Hepatocyte (in vitro differentiated cells): ENCODE data around the gene HLF. TPM values are rescaled to one million over a fixed set of nuclear protein-coding genes. Genes with fewer than 3 reads are reported as not detected.

Experiments used
- DNase-seq: peaks from one replicate; pipeline ENCODE4 v3.0.0-alpha.2; 2016; ENCODE audit warnings: low spot score
- H2AFZ ChIP-seq: fragments of 200-600 bp; sonication (generic); 2 replicates; pipeline ENCODE4 v1.6.0; 2016; ENCODE audit warnings: antibody characterized with exemption, mild to moderate bottlenecking
- H3K27ac ChIP-seq: fragments of 200-600 bp; sonication (generic); 2 replicates; pipeline ENCODE4 v1.5.1; 2016; ENCODE audit warnings: mild to moderate bottlenecking
- H3K27me3 ChIP-seq: fragments of 200-600 bp; sonication (generic); 2 replicates; pipeline ENCODE4 v1.6.1; 2016
- H3K36me3 ChIP-seq: fragments of 200-600 bp; sonication (generic); replicated peaks from 2 replicates; pipeline ENCODE4 v1.5.1; 2016; ENCODE audit warnings: low read depth; ENCODE audit not compliant: insufficient read depth
- H3K4me1 ChIP-seq: fragments of 200-600 bp; sonication (generic); 2 replicates; pipeline ENCODE4 v1.5.1; 2016; ENCODE audit warnings: mild to moderate bottlenecking, moderate library complexity; ENCODE audit not compliant: insufficient read depth
- H3K4me2 ChIP-seq: fragments of 200-600 bp; sonication (generic); 2 replicates; pipeline ENCODE4 v1.6.0; 2016
- H3K4me3 ChIP-seq: fragments of 200-600 bp; sonication (generic); 2 replicates; pipeline ENCODE4 v1.5.1; 2016; ENCODE audit warnings: mild to moderate bottlenecking
- H3K79me2 ChIP-seq: fragments of 200-600 bp; sonication (generic); 2 replicates; pipeline ENCODE4 v1.6.0; 2017; ENCODE audit warnings: mild to moderate bottlenecking
- H3K9me2 ChIP-seq: fragments of 200-600 bp; sonication (generic); replicated peaks from 2 replicates; pipeline ENCODE4 v1.6.0; 2017; ENCODE audit warnings: mild to moderate bottlenecking; ENCODE audit not compliant: insufficient read depth
- H3K9me3 ChIP-seq: fragments of 200-600 bp; sonication (generic); 2 replicates; pipeline ENCODE4 v1.5.1; 2016; ENCODE audit warnings: low read depth, mild to moderate bottlenecking
- H4K20me1 ChIP-seq: fragments of 200-600 bp; sonication (generic); 2 replicates; pipeline ENCODE4 v1.6.0; 2016; ENCODE audit warnings: mild to moderate bottlenecking; ENCODE audit not compliant: insufficient read depth, poor library complexity, severe bottlenecking
- CTCF ChIP-seq: fragments of 200-600 bp; sonication (generic); IDR thresholded peaks from 2 replicates; pipeline ENCODE4 v1.5.1; 2016; ENCODE audit warnings: antibody characterized with exemption, mild to moderate bottlenecking; ENCODE audit not compliant: poor library complexity
- EZH2 ChIP-seq: fragments of 200-600 bp; sonication (generic); IDR thresholded peaks from 2 replicates; pipeline ENCODE4 v1.6.1; 2016; ENCODE audit warnings: antibody characterized with exemption, mild to moderate bottlenecking, borderline replicate concordance
- EZH2phosphoT487 ChIP-seq: fragments of 200-600 bp; sonication (generic); IDR thresholded peaks from one replicate; pipeline ENCODE4 v1.6.1; 2018; ENCODE audit warnings: antibody characterized with exemption, mild to moderate bottlenecking, low read depth, moderate library complexity; ENCODE audit not compliant: unreplicated experiment, severe bottlenecking
- WGBS: methylation state at CpG from one replicate; pipeline ENCODE4 v1.1.6; 2016; ENCODE audit warnings: low lambda C conversion rate; ENCODE audit errors: missing lambda C conversion rate; 5-methylcytosine and 5-hydroxymethylcytosine counted together
- polyA plus RNA-seq: library from polyadenylated mRNA; unstranded; fragments of >200 nt; fragmentation: Nextera tagmentation; extraction: Ambion mirVana; gene quantifications from 2 replicates; pipeline ENCODE4 v1.2.1, GENCODE V29; 2016
- total RNA-seq: library from RNA; depleted of rRNA; stranded (reverse); fragments of >200 nt; gene quantifications from 2 replicates; pipeline ENCODE4 v1.2.3, GENCODE V29; 2014

The HLF gene
- total and polyA plus RNA-seq, 2 experiments from 2014 or later: 0.48 to 0.60 TPM

GRCh38 chr17:55366020-55366481 is 101.3 kb downstream of the HLF start:
- Histone ChIP-seq H4K20me1 (no peaks in the 10 kb centered on the region), H3K9me3 (peaks cover 5% of the 10 kb centered on the region), H3K4me2 (no peak overlapping the region), H3K4me1 (no peaks in the 10 kb centered on the region), H3K4me3 (no peak overlapping the region), H3K9me2 (no peaks in the 10 kb centered on the region), H3K27me3 (no peaks in the 10 kb centered on the region), H3K79me2 (no peaks in the 10 kb centered on the region), H3K27ac (no peak overlapping the region), H3K36me3 (no peaks in the 10 kb centered on the region), H2AFZ (no peak overlapping the region)
- DNase-seq: no peak
- no peak for TF ChIP-seq EZH2phosphoT487
- TF ChIP-seq EZH2: no peak
- no peak for TF ChIP-seq CTCF
- WGBS: 62% methylated on average over 1 of the region's 1 CpG

GRCh38 chr17:55368706-55369105 is 103.9 kb downstream of the HLF start:
- no peak for DNase-seq
- H2AFZ ChIP-seq: no peak overlapping the region
- no peaks in the 10 kb centered on the region for H3K27me3 ChIP-seq
- 83% methylated on average over 3 of the region's 3 CpGs for WGBS
- H3K9me2 ChIP-seq: no peaks in the 10 kb centered on the region
- H3K4me2 ChIP-seq: no peak overlapping the region
- H3K4me1 ChIP-seq: no peaks in the 10 kb centered on the region
- H4K20me1 ChIP-seq: no peaks in the 10 kb centered on the region
- TF ChIP-seq EZH2 (no peak), CTCF (no peak), EZH2phosphoT487 (no peak)
- no peak overlapping the region for H3K27ac ChIP-seq
- no peaks in the 10 kb centered on the region for H3K9me3 ChIP-seq
- no peak overlapping the region for H3K4me3 ChIP-seq
- H3K79me2 ChIP-seq: no peaks in the 10 kb centered on the region
- no peaks in the 10 kb centered on the region for H3K36me3 ChIP-seq

Other genes with a start within 250 kb of the HLF start
- 29.5 and 34.7 TPM in 2 replicates for gene MMD, start 156.9 kb downstream of the HLF start, total RNA-seq
- gene MMD, start 156.9 kb downstream of the HLF start, polyA plus RNA-seq: 19.4 and 26.9 TPM in 2 replicates
- not detected in 2 replicates for gene SMIM36, start 246.5 kb downstream of the HLF start, total RNA-seq
- not detected in 2 replicates for gene SMIM36, start 246.5 kb downstream of the HLF start, polyA plus RNA-seq